GM12872 (cell line): ENCODE data around the gene ZFAND6.

Experiments used
- CTCF ChIP-seq: IDR thresholded peaks from 3 replicates; pipeline ENCODE4 v1.5.1; 2011; ENCODE audit warnings: low read depth, mild to moderate bottlenecking, low read length, moderate library complexity; ENCODE audit not compliant: insufficient read depth

Gene ZFAND6

GRCh38 chr15:80110920-80111319 lies 51.4 kb downstream of the ZFAND6 start:
- TF ChIP-seq CTCF: no peak

- TF ChIP-seq CTCF: no peak
These were observed 54.6 kb downstream of the ZFAND6 start for GRCh38 chr15:80114114-80114513.

- no peak for TF ChIP-seq CTCF
These were observed 55.5 kb downstream of the ZFAND6 start for GRCh38 chr15:80115021-80115420.

- no peak for TF ChIP-seq CTCF
These were observed 59.5 kb downstream of the ZFAND6 start for GRCh38 chr15:80118956-80119355.

GRCh38 chr15:80120636-80121035 lies 61.2 kb downstream of the ZFAND6 start:
- no peak for TF ChIP-seq CTCF

- no peak for TF ChIP-seq CTCF
These were observed 62.1 kb downstream of the ZFAND6 start for GRCh38 chr15:80121546-80121945.

GRCh38 chr15:80123034-80123433 lies 63.6 kb downstream of the ZFAND6 start:
- TF ChIP-seq CTCF: no peak

GRCh38 chr15:80127911-80128310 lies 68.4 kb downstream of the ZFAND6 start:
- TF ChIP-seq CTCF: no peak
